OCI-LY3 (cell line): ENCODE data around the gene SORBS1.

Experiments
- CTCF ChIP-seq: fragments of 200-600, 300-600 bp; sonication (generic); IDR thresholded peaks from 2 replicates; pipeline ENCODE4 v1.5.1; 2014; ENCODE audit warnings: antibody characterized with exemption, low read length, low read depth
- EZH2phosphoT487 ChIP-seq: fragments of 200-600 bp; shearing (Covaris generic); IDR thresholded peaks from 2 replicates; pipeline ENCODE4 v1.6.1; 2018; ENCODE audit warnings: antibody characterized with exemption, mixed run types, low read depth

- TF ChIP-seq EZH2phosphoT487 (no peak), CTCF (no peak)
These were observed 20.6 kb downstream of the SORBS1 start for GRCh38 chr10:95540514-95541052.
